Muscle of leg (tissue), 11 donors: ENCODE data around the gene ASB6. TPM values are rescaled to one million over a fixed set of nuclear protein-coding genes. Genes with fewer than 3 reads are reported as not detected.

Experiments used
- DNase-seq: peaks from one replicate; pipeline ENCODE4 v3.0.0; 2013
- H3K27ac ChIP-seq: one replicate; pipeline ENCODE4 v1.5.1; 2013; ENCODE audit warnings: mild to moderate bottlenecking, low read length, control low read depth
- H3K27me3 ChIP-seq: one replicate; pipeline ENCODE4 v1.6.1; 2013; ENCODE audit warnings: low read length; ENCODE audit not compliant: control insufficient read depth, insufficient read depth
- H3K36me3 ChIP-seq: one replicate; pipeline ENCODE4 v1.6.1; 2013; ENCODE audit warnings: low read length; ENCODE audit not compliant: control insufficient read depth, insufficient read depth
- H3K4me1 ChIP-seq: one replicate; pipeline ENCODE4 v1.6.1; 2013; ENCODE audit warnings: low read length; ENCODE audit not compliant: control insufficient read depth, insufficient read depth
- H3K4me3 ChIP-seq: one replicate; pipeline ENCODE4 v1.5.1; 2013; ENCODE audit warnings: low read length, control low read depth
- H3K9me3 ChIP-seq: replicated peaks from 2 replicates; pipeline ENCODE4 v1.6.1; 2013; ENCODE audit warnings: low read depth, low read length; ENCODE audit not compliant: control insufficient read depth
- WGBS: methylation state at CpG from one replicate; pipeline ENCODE4 v1.1.5; 2013; ENCODE audit warnings: missing lambda C conversion rate; ENCODE audit not compliant: insufficient coverage; 5-methylcytosine and 5-hydroxymethylcytosine counted together
- polyA plus RNA-seq, 8 donors: library from polyadenylated mRNA; unstranded; fragments of 120-200 nt; gene quantifications; one replicate each; pipeline versions ENCODE4 v1.2.1 to v1.2.3, GENCODE V29; 2013; ENCODE audit warnings: inconsistent platforms in 1 of 8, low replicate concordance in 1 of 8; ENCODE audit not compliant: insufficient read length in 8 of 8, insufficient read depth in 1 of 8
- total RNA-seq: library from RNA; stranded (reverse); fragments of 120-200 nt; gene quantifications from one replicate; pipeline ENCODE4 v1.2.4, GENCODE V29; 2013

Gene ASB6
- total and polyA plus RNA-seq, 9 donors, result 7.1 to 13.4 (median 12.7) TPM

GRCh38 chr9:129678844-129679243 is 36.9 kb upstream of the ASB6 start:
- Histone ChIP-seq H3K4me1 (peaks cover 26% of the 10 kb centered on the region), H3K27me3 (peaks cover 43% of the 10 kb centered on the region)

GRCh38 chr9:129677456-129677855 is 35.5 kb upstream of the ASB6 start:
- no CpG with 5 or more reads among the region's 9 CpGs for WGBS
- peak overlapping the region; percentile 63 for H3K27ac ChIP-seq

More at GRCh38 chr9:129678844-129679243, 36.9 kb upstream of the ASB6 start:
- Histone ChIP-seq H3K27ac (no peak overlapping the region), H3K4me3 (no peak overlapping the region), H3K9me3 (no peaks in the 10 kb centered on the region), H3K36me3 (no peaks in the 10 kb centered on the region)
- WGBS, result 72% methylated on average over 9 of the region's 9 CpGs
- no peak for DNase-seq

DNA sequence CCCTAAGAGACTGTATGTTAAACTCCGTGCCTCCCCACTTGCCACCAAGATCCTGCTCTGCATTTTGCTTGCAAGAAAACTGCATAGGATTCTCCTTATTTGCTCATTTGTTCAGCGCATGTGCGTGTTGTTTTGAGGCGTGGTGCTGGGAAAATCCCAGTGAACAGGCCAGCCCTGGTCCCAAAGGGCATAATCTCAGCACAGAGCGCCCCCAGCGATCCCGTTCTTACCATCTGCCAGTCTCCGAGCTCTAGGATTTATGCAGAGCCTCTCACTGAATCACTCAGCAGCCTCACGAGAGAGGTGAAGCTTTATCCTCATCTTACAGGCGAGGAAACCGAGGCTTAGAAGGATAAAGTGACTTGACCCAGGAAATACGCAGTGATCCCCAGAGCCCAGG is 35.0 kb upstream of the ASB6 start:
- Histone ChIP-seq H3K36me3 (no peaks in the 10 kb centered on the region), H3K4me3 (no peak overlapping the region), H3K4me1 (peaks cover 26% of the 10 kb centered on the region), H3K27ac (peak overlapping the region; percentile 63), H3K27me3 (peaks cover 42% of the 10 kb centered on the region), H3K9me3 (no peaks in the 10 kb centered on the region)
- 60% methylated on average over 7 of the region's 12 CpGs for WGBS
- DNase-seq, result peak; percentile 66

More at GRCh38 chr9:129677456-129677855, 35.5 kb upstream of the ASB6 start:
- Histone ChIP-seq H3K4me1 (peaks cover 26% of the 10 kb centered on the region), H3K9me3 (no peaks in the 10 kb centered on the region), H3K27me3 (peaks cover 43% of the 10 kb centered on the region), H3K36me3 (no peaks in the 10 kb centered on the region), H3K4me3 (no peak overlapping the region)
- DNase-seq, result peak; percentile 81

DNA sequence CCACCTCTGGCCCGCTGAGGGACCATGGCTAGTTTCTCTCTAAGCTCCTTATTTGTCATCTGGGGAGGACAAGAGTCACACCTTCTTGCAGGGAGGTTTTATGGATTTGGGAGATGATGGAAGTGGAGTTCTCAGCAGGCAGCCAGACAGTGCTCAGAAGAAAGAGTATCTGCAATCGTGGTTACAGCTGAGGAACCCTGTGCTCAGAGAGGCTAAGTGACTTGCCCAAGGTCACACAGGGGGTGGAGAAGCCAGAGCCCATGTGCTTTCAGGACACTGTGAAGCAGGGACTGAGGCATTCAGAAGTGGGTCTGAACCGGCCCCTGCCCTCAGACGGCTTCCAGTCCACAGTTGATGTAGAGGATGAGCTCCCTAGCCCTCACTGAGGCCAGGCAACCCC is 34.3 kb upstream of the ASB6 start:
- H3K9me3 ChIP-seq, result no peaks in the 10 kb centered on the region
- peaks cover 26% of the 10 kb centered on the region for H3K4me1 ChIP-seq
- no peak overlapping the region for H3K27ac ChIP-seq
- no peaks in the 10 kb centered on the region for H3K36me3 ChIP-seq
- 84% methylated on average over 4 of the region's 4 CpGs for WGBS
- H3K27me3 ChIP-seq, result peaks cover 41% of the 10 kb centered on the region
- no peak overlapping the region for H3K4me3 ChIP-seq
- DNase-seq, result no peak

- Histone ChIP-seq H3K27me3 (peaks cover 39% of the 10 kb centered on the region), H3K9me3 (no peaks in the 10 kb centered on the region), H3K27ac (no peak overlapping the region), H3K36me3 (no peaks in the 10 kb centered on the region), H3K4me1 (peaks cover 26% of the 10 kb centered on the region), H3K4me3 (no peak overlapping the region)
- 18% methylated on average over 21 of the region's 27 CpGs for WGBS
- DNase-seq, result peak; percentile 22
These were observed 33.7 kb upstream of the ASB6 start for GRCh38 chr9:129675620-129676019.

- peaks cover 26% of the 10 kb centered on the region for H3K4me1 ChIP-seq
These were observed 32.3 kb upstream of the ASB6 start for GRCh38 chr9:129674229-129674628.

DNA sequence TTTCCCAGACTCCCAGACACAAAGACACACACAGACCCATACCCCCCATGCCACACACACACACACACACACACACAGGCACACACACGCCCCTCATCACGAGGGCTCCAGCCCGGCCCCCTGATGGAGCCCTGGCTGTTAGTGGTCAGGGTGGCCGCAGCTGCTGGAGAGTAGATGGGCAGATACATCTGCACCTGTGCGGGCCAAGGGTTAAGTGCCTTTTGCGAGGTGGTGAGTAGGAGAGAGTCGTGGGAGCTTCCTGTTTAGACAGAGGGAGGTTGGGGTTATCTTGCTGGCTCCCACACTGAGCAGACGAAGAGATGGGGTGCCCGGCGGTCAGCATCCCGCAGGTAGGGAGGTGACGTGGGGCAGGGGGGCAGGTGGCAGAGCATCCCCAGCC is 31.7 kb upstream of the ASB6 start:
- DNase-seq, result no peak
- WGBS, result 71% methylated on average over 10 of the region's 12 CpGs
- Histone ChIP-seq H3K27ac (no peak overlapping the region), H3K36me3 (no peaks in the 10 kb centered on the region), H3K9me3 (no peaks in the 10 kb centered on the region), H3K27me3 (peaks cover 37% of the 10 kb centered on the region), H3K4me3 (no peak overlapping the region), H3K4me1 (peaks cover 26% of the 10 kb centered on the region)

More at GRCh38 chr9:129674229-129674628, 32.3 kb upstream of the ASB6 start:
- no peak for DNase-seq
- H3K4me3 ChIP-seq, result no peak overlapping the region
- peaks cover 37% of the 10 kb centered on the region for H3K27me3 ChIP-seq
- H3K9me3 ChIP-seq, result no peaks in the 10 kb centered on the region
- no peak overlapping the region for H3K27ac ChIP-seq
- no peaks in the 10 kb centered on the region for H3K36me3 ChIP-seq
- WGBS, result 86% methylated on average over 7 of the region's 7 CpGs

- no peak overlapping the region for H3K4me3 ChIP-seq
- 95% methylated on average over 4 of the region's 8 CpGs for WGBS
- H3K36me3 ChIP-seq, result no peaks in the 10 kb centered on the region
- peaks cover 38% of the 10 kb centered on the region for H3K27me3 ChIP-seq
- peaks cover 23% of the 10 kb centered on the region for H3K4me1 ChIP-seq
- H3K9me3 ChIP-seq, result no peaks in the 10 kb centered on the region
- H3K27ac ChIP-seq, result no peak overlapping the region
- no peak for DNase-seq
These were observed 30.8 kb upstream of the ASB6 start for GRCh38 chr9:129672702-129673101.

- no peaks in the 10 kb centered on the region for H3K36me3 ChIP-seq
- peaks cover 43% of the 10 kb centered on the region for H3K27me3 ChIP-seq
- no peak overlapping the region for H3K27ac ChIP-seq
- DNase-seq, result no peak
- H3K9me3 ChIP-seq, result no peaks in the 10 kb centered on the region
- WGBS, result 39% methylated on average over 5 of the region's 7 CpGs
- peaks cover 14% of the 10 kb centered on the region for H3K4me1 ChIP-seq
- H3K4me3 ChIP-seq, result no peak overlapping the region
These were observed 29.6 kb upstream of the ASB6 start for GRCh38 chr9:129671519-129671918.

DNA sequence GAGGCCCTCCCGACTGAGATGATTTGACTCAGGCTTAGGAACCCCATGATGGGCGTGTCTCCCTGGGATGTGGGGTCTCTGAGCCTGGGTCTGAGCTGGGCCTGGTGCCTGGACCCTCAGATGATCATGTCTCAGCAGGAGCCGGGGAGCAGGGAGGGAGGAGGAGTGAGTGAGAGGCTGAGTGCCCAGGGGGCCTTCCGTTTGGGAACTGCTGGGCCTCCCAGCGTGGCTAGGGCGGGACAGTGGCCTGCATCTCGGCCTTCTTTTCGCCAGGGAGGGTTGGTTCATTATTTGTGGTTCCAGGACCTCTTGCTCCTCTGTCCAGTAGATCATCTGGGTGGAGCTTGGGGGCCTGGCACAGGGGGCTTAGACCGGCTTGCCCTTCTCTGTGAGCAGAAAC is 29.1 kb upstream of the ASB6 start:
- Histone ChIP-seq H3K27ac (no peak overlapping the region), H3K36me3 (no peaks in the 10 kb centered on the region), H3K4me1 (peaks cover 17% of the 10 kb centered on the region), H3K4me3 (no peak overlapping the region), H3K9me3 (no peaks in the 10 kb centered on the region), H3K27me3 (peaks cover 43% of the 10 kb centered on the region)
- no peak for DNase-seq
- 66% methylated on average over 3 of the region's 9 CpGs for WGBS

DNA sequence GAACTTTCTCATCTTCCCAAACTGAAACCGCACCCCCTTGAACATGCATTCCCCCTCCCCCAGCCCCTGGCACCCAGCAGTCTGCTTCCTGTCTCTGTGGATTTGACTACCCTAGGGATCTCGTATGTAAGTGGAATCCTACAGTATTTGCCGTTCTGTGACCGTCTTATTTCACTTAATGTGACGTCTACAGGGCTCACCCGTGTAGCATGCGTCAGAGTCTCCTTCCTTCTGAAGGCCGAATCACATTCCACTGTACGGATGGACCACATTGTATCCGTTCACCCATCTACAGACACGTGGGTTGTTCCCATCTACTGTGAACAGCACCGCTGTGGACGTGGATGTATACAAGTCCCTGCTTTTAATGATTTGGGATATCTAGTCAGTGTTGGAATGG is 28.0 kb upstream of the ASB6 start:
- Histone ChIP-seq H3K36me3 (no peaks in the 10 kb centered on the region), H3K4me3 (no peak overlapping the region), H3K9me3 (no peaks in the 10 kb centered on the region), H3K27me3 (peaks cover 42% of the 10 kb centered on the region), H3K4me1 (peaks cover 7% of the 10 kb centered on the region), H3K27ac (no peak overlapping the region)
- no peak for DNase-seq
- 76% methylated on average over 9 of the region's 13 CpGs for WGBS
